ENCODE measurements around the gene POLN. TPM values are rescaled to one million over a fixed set of nuclear protein-coding genes. Genes with fewer than 3 reads are reported as not detected.

POLN gene
- total RNA-seq, 1 experiment from 2014 or later = 3.5 TPM

DNA sequence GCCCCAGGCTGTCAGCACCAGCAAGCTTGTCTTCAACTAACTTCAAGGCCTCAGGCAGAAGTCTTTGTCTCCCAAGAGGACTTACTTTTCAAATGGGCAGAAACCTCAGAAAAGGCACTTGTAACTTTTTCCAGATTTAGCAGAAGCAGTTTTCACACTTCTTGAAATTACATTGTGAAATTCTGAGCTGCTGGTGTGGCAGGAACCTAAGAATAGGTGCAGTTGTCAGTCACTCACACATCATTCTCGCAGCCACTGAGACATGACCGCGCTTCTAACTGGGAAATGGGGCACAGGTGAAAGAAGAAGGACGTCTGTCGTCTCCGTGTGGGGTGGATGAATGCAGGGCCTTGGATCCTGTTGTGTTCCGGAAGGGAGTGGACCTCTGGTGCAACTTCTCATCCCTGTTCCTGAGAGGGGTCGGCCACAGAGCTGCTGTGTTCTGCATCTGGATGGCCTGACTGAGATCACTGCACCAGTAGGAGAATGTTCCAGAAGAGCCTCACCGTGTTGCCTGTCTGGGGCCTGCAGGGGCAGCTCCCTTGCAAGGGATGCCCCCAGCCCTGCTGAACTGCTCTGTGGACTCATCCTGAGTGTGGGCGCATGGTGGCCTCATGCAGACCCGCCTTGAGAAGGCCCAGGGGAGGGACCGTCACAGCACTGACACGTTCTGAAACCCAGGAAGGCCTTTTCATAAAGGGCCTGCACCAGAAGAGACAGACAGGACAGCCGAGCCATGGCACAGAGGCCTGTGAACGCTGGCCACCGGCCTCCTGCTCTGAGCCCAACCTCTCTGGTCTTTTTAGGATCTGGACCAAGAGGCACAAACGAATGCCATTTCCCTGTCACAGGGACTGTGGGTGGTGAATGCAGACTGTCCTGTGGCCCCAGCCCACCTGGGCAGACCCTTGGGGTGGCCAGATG is 164.1 kb downstream of the POLN start (continued):
- TF ChIP-seq ARID4B (CRISPR knock-in tag; IDR thresholded peaks at IDR 0.05; ENCODE audit: borderline replicate concordance) = no peak
- TF ChIP-seq FOXJ3 (CRISPR knock-in tag; IDR thresholded peaks at IDR 0.05; ENCODE audit: borderline replicate concordance) = no peak
- TF ChIP-seq, protein P1, sequence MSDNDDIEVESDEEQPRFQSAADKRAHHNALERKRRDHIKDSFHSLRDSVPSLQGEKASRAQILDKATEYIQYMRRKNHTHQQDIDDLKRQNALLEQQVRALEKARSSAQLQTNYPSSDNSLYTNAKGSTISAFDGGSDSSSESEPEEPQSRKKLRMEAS (CRISPR knock-in tag; IDR thresholded peaks at IDR 0.05) = no peak
- no peak for TF ChIP-seq USF2 (CRISPR knock-in tag; IDR thresholded peaks at IDR 0.05)
- no peak for TF ChIP-seq ZNF512 (CRISPR knock-in tag; IDR thresholded peaks at IDR 0.05; ENCODE audit: borderline replicate concordance)

GRCh38 chr4:2076908-2077536 is 164.9 kb downstream of the POLN start:
- CTCF ChIA-PET = interaction anchor here (1.0 kb wide), 1 partner anchor 35 kb away, joined by 3 read pairs; a partner anchor contains a TSS
- no peaks in the 10 kb centered on the region for H3K4me1 Mint-ChIP-seq
- H3K27me3 Mint-ChIP-seq (ENCODE audit: low read depth) = no peaks in the 10 kb centered on the region
- H3K4me3 Mint-ChIP-seq = no peak overlapping the region
- no peaks in the 10 kb centered on the region for H3K9me3 Mint-ChIP-seq
- POLR2A ChIA-PET = no interaction called here
- no peaks in the 10 kb centered on the region for H3K36me3 Mint-ChIP-seq
- no peak for ATAC-seq
- no peak overlapping the region for H3K27ac Mint-ChIP-seq
- no peak for DNase-seq (ENCODE audit: low spot score)
- TF ChIP-seq, protein P2, sequence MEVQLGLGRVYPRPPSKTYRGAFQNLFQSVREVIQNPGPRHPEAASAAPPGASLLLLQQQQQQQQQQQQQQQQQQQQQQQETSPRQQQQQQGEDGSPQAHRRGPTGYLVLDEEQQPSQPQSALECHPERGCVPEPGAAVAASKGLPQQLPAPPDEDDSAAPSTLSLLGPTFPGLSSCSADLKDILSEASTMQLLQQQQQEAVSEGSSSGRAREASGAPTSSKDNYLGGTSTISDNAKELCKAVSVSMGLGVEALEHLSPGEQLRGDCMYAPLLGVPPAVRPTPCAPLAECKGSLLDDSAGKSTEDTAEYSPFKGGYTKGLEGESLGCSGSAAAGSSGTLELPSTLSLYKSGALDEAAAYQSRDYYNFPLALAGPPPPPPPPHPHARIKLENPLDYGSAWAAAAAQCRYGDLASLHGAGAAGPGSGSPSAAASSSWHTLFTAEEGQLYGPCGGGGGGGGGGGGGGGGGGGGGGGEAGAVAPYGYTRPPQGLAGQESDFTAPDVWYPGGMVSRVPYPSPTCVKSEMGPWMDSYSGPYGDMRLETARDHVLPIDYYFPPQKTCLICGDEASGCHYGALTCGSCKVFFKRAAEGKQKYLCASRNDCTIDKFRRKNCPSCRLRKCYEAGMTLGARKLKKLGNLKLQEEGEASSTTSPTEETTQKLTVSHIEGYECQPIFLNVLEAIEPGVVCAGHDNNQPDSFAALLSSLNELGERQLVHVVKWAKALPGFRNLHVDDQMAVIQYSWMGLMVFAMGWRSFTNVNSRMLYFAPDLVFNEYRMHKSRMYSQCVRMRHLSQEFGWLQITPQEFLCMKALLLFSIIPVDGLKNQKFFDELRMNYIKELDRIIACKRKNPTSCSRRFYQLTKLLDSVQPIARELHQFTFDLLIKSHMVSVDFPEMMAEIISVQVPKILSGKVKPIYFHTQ (CRISPR knock-in tag; IDR thresholded peaks at IDR 0.05) = no peak
- TF ChIP-seq ZBTB43 (CRISPR knock-in tag; IDR thresholded peaks at IDR 0.05) (no peak), NR1H2 (CRISPR knock-in tag; IDR thresholded peaks at IDR 0.05) (no peak), TEAD1 (CRISPR knock-in tag; IDR thresholded peaks at IDR 0.05) (no peak), NR2C2 (CRISPR knock-in tag; IDR thresholded peaks at IDR 0.05) (no peak), HMGXB4 (CRISPR knock-in tag; IDR thresholded peaks at IDR 0.05) (no peak)
- TF ChIP-seq, protein P3, sequence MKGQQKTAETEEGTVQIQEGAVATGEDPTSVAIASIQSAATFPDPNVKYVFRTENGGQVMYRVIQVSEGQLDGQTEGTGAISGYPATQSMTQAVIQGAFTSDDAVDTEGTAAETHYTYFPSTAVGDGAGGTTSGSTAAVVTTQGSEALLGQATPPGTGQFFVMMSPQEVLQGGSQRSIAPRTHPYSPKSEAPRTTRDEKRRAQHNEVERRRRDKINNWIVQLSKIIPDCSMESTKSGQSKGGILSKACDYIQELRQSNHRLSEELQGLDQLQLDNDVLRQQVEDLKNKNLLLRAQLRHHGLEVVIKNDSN (CRISPR knock-in tag; IDR thresholded peaks at IDR 0.05) = no peak
- TF ChIP-seq, protein P4, sequence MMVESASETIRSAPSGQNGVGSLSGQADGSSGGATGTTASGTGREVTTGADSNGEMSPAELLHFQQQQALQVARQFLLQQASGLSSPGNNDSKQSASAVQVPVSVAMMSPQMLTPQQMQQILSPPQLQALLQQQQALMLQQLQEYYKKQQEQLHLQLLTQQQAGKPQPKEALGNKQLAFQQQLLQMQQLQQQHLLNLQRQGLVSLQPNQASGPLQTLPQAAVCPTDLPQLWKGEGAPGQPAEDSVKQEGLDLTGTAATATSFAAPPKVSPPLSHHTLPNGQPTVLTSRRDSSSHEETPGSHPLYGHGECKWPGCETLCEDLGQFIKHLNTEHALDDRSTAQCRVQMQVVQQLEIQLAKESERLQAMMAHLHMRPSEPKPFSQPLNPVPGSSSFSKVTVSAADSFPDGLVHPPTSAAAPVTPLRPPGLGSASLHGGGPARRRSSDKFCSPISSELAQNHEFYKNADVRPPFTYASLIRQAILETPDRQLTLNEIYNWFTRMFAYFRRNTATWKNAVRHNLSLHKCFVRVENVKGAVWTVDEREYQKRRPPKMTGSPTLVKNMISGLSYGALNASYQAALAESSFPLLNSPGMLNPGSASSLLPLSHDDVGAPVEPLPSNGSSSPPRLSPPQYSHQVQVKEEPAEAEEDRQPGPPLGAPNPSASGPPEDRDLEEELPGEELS (CRISPR knock-in tag; IDR thresholded peaks at IDR 0.05) = no peak

Measured in WTC11 (cell line).